Neural crest cell (in vitro differentiated cells): ENCODE measurements around the gene CFAP126. TPM values are rescaled to one million over a fixed set of nuclear protein-coding genes. Genes with fewer than 3 reads are reported as not detected.
"Not testable (repeated sequence)": the region's sequence is repeated elsewhere in the genome, so short reads cannot be mapped to it uniquely, and the experiment has no call there.

ENCODE experiments used
- DNase-seq: peaks from one replicate; pipeline ENCODE4 v3.0.0; 2021; ENCODE audit warnings: low read depth, mixed read lengths, low spot score
- H3K27ac Mint-ChIP-seq: one replicate; pipeline ENCODE4 v1.8.0; 2021; ENCODE audit warnings: mild to moderate bottlenecking, mixed read lengths; ENCODE audit not compliant: unreplicated experiment
- H3K27me3 Mint-ChIP-seq: 2 replicates; pipeline ENCODE4 v1.8.0; 2021; ENCODE audit warnings: low read depth, mild to moderate bottlenecking, mixed read lengths
- H3K36me3 Mint-ChIP-seq: 2 replicates; pipeline ENCODE4 v1.8.0; 2021; ENCODE audit warnings: low read depth, mild to moderate bottlenecking, mixed read lengths
- H3K4me1 Mint-ChIP-seq: 2 replicates; pipeline ENCODE4 v1.8.0; 2021; ENCODE audit warnings: mixed read lengths
- H3K4me3 Mint-ChIP-seq: one replicate; pipeline ENCODE4 v1.8.0; 2021; ENCODE audit warnings: mild to moderate bottlenecking, mixed read lengths
- H3K9me3 Mint-ChIP-seq: 2 replicates; pipeline ENCODE4 v1.8.0; 2021; ENCODE audit warnings: mixed read lengths
- CTCF ChIP-seq: fragments of 200-600 bp; sonication (generic); conservative IDR thresholded peaks from 2 replicates; pipeline ENCODE4 v1.5.0; 2021; ENCODE audit warnings: antibody characterized with exemption, mild to moderate bottlenecking
- total RNA-seq: library from RNA; stranded (reverse); gene quantifications from 2 replicates; pipeline ENCODE4 v1.2.1, GENCODE V29; 2021

Gene CFAP126
- total RNA-seq, 1 donor from 2014 or later, result not detected

- DNase-seq, result no peak
These were observed 36.4 kb upstream of the CFAP126 start for GRCh38 chr1:161404051-161404597.

GRCh38 chr1:161402446-161402845 is 34.8 kb upstream of the CFAP126 start:
- no peak for TF ChIP-seq CTCF
- Mint-ChIP-seq H3K4me3 (peak overlapping the region; percentile 58), H3K27me3 (peaks cover 50% of the 10 kb centered on the region), H3K4me1 (peaks cover 21% of the 10 kb centered on the region), H3K27ac (no peak overlapping the region), H3K36me3 (peaks cover 5% of the 10 kb centered on the region), H3K9me3 (peaks cover 2% of the 10 kb centered on the region)
- no peak for DNase-seq

More at GRCh38 chr1:161404051-161404597, 36.4 kb upstream of the CFAP126 start:
- Mint-ChIP-seq H3K36me3 (peaks cover 3% of the 10 kb centered on the region), H3K27ac (no peak overlapping the region), H3K4me3 (no peak overlapping the region), H3K4me1 (peaks cover 16% of the 10 kb centered on the region), H3K9me3 (no peaks in the 10 kb centered on the region), H3K27me3 (peaks cover 52% of the 10 kb centered on the region)
- no peak for TF ChIP-seq CTCF

GRCh38 chr1:161399257-161399998 is 31.8 kb upstream of the CFAP126 start:
- Mint-ChIP-seq H3K9me3 (peaks cover 2% of the 10 kb centered on the region), H3K4me3 (peak overlapping the region; percentile 94), H3K4me1 (peaks cover 21% of the 10 kb centered on the region), H3K36me3 (peaks cover 5% of the 10 kb centered on the region), H3K27me3 (peaks cover 43% of the 10 kb centered on the region), H3K27ac (peak overlapping the region; percentile 97)
- peak; percentile 85 for DNase-seq
- TF ChIP-seq CTCF, result peak; percentile 67

- peak overlapping the region; percentile 97 for H3K27ac Mint-ChIP-seq
- peaks cover 21% of the 10 kb centered on the region for H3K4me1 Mint-ChIP-seq
- no peak for DNase-seq
- H3K4me3 Mint-ChIP-seq, result peak overlapping the region; percentile 94
- TF ChIP-seq CTCF, result no peak
- H3K36me3 Mint-ChIP-seq, result peaks cover 5% of the 10 kb centered on the region
- peaks cover 2% of the 10 kb centered on the region for H3K9me3 Mint-ChIP-seq
- peaks cover 38% of the 10 kb centered on the region for H3K27me3 Mint-ChIP-seq
These were observed 31.2 kb upstream of the CFAP126 start for GRCh38 chr1:161398900-161399256.

GRCh38 chr1:161397038-161397437 is 29.4 kb upstream of the CFAP126 start:
- not testable (repeated sequence) for H3K9me3 Mint-ChIP-seq, DNase-seq

GRCh38 chr1:161393151-161393550 is 25.5 kb upstream of the CFAP126 start:
- TF ChIP-seq CTCF, result no peak
- peaks cover 8% of the 10 kb centered on the region for H3K27me3 Mint-ChIP-seq
- peaks cover 15% of the 10 kb centered on the region for H3K4me1 Mint-ChIP-seq
- H3K27ac Mint-ChIP-seq, result no peak overlapping the region
- no peaks in the 10 kb centered on the region for H3K36me3 Mint-ChIP-seq
- no peak for DNase-seq
- no peaks in the 10 kb centered on the region for H3K9me3 Mint-ChIP-seq
- peak overlapping the region; percentile 74 for H3K4me3 Mint-ChIP-seq

More at GRCh38 chr1:161397038-161397437, 29.4 kb upstream of the CFAP126 start:
- not testable (repeated sequence) for H3K27ac Mint-ChIP-seq, H3K36me3 Mint-ChIP-seq
- peaks cover 31% of the 10 kb centered on the region for H3K27me3 Mint-ChIP-seq
- H3K4me1 Mint-ChIP-seq, result peaks cover 21% of the 10 kb centered on the region
- H3K4me3 Mint-ChIP-seq, result peak overlapping the region; percentile 61
